H1 (cell line): ENCODE data around the gene SPATA16. TPM values are rescaled to one million over a fixed set of nuclear protein-coding genes. Genes with fewer than 3 reads are reported as not detected.

Source experiments
- NANOG ChIP-seq: IDR thresholded peaks from 2 replicates; pipeline ENCODE4 v1.6.1; 2011; ENCODE audit warnings: low read length, low read depth, mild to moderate bottlenecking, inconsistent platforms; ENCODE audit not compliant: insufficient read depth, poor library complexity, severe bottlenecking
- POU5F1 ChIP-seq: IDR thresholded peaks from 2 replicates; pipeline ENCODE4 v1.6.1; 2011; ENCODE audit warnings: low read depth, mild to moderate bottlenecking, low read length, moderate library complexity
- SIX5 ChIP-seq: IDR thresholded peaks from 2 replicates; pipeline ENCODE4 v1.6.1; 2011; ENCODE audit warnings: mild to moderate bottlenecking, low read depth, low read length
- SRF ChIP-seq: IDR thresholded peaks from 2 replicates; pipeline ENCODE4 v1.6.1; 2011; ENCODE audit warnings: mild to moderate bottlenecking, low read depth, low read length, moderate library complexity
- polyA plus RNA-seq, 7 experiments: library from polyadenylated mRNA; depleted of rRNA in 3 of 7; stranded (reverse) in 5 of 7; unstranded in 2 of 7; fragments of >200 nt in 5 of 7; fragments of 200-250 nt in 2 of 7; gene quantifications; 1 replicate in 5 of 7; 2 replicates in 1 of 7; 4 replicates in 1 of 7; pipeline versions ENCODE4 v1.2.1 to v1.2.3, GENCODE V29; 2011 to 2013; ENCODE audit warnings: missing spikeins in 2 of 7, mixed read lengths in 2 of 7
- total RNA-seq: library from RNA; stranded (reverse); fragmentation: NEBNext Ultra II Directional; extraction: Animal tissue kit (Norgen Biotek cat#: 25700); gene quantifications from 2 replicates; pipeline ENCODE4 v1.2.1, GENCODE V29; 2021
- TF ChIP-seq, protein P1 (sequence below): IDR thresholded peaks from 2 replicates; pipeline ENCODE4 v1.6.1; 2012; ENCODE audit warnings: inconsistent platforms

Gene SPATA16
- total and polyA plus RNA-seq, 2 of the 8 experiments (the other 6 are each of a cell fraction or from before 2014, with no cell fraction given): 0.05 to 2.7 TPM

DNA sequence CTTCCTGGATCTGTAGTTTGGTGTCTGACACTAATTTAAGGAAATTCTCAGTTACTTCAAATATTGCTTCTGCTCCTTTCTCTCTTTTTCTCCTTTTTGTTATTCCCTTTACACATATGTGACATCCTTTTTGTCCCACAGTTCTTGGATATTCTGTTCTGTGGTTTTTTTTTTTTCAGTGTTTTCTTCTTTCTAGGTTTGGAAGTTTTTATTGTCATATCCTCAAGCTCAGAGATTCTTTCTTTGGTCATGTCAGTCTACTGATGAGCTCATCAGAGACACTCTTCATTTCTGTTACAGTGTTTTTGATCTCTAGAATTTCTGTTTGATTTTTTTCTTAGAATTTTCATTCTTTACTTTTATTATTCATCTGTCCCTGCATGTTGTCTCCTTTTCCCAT is 140.5 kb downstream of the SPATA16 start (continued):
- TF ChIP-seq POU5F1 (no peak), SIX5 (no peak), SRF (no peak), NANOG (no peak)
- TF ChIP-seq, protein P1, sequence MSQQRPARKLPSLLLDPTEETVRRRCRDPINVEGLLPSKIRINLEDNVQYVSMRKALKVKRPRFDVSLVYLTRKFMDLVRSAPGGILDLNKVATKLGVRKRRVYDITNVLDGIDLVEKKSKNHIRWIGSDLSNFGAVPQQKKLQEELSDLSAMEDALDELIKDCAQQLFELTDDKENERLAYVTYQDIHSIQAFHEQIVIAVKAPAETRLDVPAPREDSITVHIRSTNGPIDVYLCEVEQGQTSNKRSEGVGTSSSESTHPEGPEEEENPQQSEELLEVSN: no peak
- TF ChIP-seq, all 59 proteins: peak for 0
